IPS-18c (cell line): Measurements from ENCODE around the gene HSDL1.

Experiments used
- H3K4me3 ChIP-seq: 2 replicates; pipeline ENCODE4 v1.7.0; 2013; ENCODE audit warnings: low read depth, mild to moderate bottlenecking, low read length, moderate library complexity; ENCODE audit not compliant: insufficient read depth
- H3K9me3 ChIP-seq: one replicate; pipeline ENCODE4 v1.6.1; 2013; ENCODE audit warnings: mild to moderate bottlenecking, low read length, moderate library complexity; ENCODE audit not compliant: control insufficient read depth, insufficient read depth

Gene HSDL1

GRCh38 chr16:84080378-84080777 lies 64.6 kb downstream of the HSDL1 start:
- Histone ChIP-seq H3K9me3 (no peaks in the 10 kb centered on the region), H3K4me3 (no peak overlapping the region)

- Histone ChIP-seq H3K9me3 (no peaks in the 10 kb centered on the region), H3K4me3 (no peak overlapping the region)
These were observed 65.3 kb downstream of the HSDL1 start for GRCh38 chr16:84079664-84080063.

DNA sequence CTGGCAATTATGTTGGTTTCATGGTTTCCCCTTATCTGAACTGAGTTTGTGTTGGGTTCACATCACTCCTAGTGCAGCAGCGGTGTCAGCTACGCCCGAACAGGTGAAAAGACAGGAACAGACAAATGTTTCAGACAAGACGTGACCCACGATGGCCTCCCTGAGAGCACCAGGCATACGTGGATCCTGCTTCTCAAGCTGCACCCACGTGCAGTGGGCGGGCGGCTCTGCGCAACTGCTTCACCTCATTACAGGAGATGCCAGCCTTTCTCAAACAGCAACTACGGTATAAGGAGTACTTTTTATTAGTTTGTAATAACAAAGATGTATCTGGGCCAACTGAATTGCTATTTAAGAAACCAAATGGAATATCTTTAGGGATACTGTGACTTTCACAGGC lies 69.6 kb downstream of the HSDL1 start:
- H3K4me3 ChIP-seq = no peak overlapping the region

DNA sequence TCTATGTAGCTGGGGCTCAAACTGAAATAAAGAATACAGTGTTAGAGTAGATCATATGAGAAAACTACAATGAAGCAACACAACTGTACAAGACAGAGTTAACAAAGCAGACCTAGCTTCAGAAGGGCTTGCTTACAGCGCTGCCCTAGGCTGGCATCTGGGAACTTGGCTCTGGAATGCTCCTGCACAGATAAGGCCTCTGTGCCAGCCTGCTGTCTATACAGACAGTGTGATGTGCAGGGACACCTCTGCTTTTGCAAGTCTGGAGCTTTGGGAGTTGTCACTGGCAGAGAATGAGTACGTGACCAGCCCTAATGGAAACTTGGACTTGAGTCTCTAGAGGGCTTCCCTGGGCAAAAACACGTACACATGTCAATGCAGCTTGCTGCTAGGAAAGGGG lies 70.3 kb downstream of the HSDL1 start:
- Histone ChIP-seq H3K9me3 (no peaks in the 10 kb centered on the region), H3K4me3 (no peak overlapping the region)

More for the DNA sequence above, 69.6 kb downstream of the HSDL1 start:
- H3K9me3 ChIP-seq = no peaks in the 10 kb centered on the region
